ENCODE measurements around the gene OR2T5. TPM values are rescaled to one million over a fixed set of nuclear protein-coding genes. Genes with fewer than 3 reads are reported as not detected.

The OR2T5 gene
- total RNA-seq, 1 experiment from 2014 or later: not detected

Other genes starting within 250 kb of the OR2T5 start
- not detected in 2 replicates for gene OR2T33, start 210.6 kb upstream of the OR2T5 start, total RNA-seq (2022)
- not detected in 2 replicates for gene OR2T12, start 185.2 kb upstream of the OR2T5 start, total RNA-seq (2022)
- not detected in 2 replicates for gene OR2M7, start 164.0 kb upstream of the OR2T5 start, total RNA-seq (2022)
- not detected in 2 replicates for gene OR14C36, start 139.8 kb upstream of the OR2T5 start, total RNA-seq (2022)
- gene OR2T4, start 126.9 kb upstream of the OR2T5 start, total RNA-seq (2022): not detected in 2 replicates
- gene OR2T6, start 112.8 kb upstream of the OR2T5 start, total RNA-seq (2022): not detected in 2 replicates
- gene OR2T1, start 85.5 kb upstream of the OR2T5 start, total RNA-seq (2022): not detected in 2 replicates
- not detected in 2 replicates for gene OR2T2, start 43.0 kb upstream of the OR2T5 start, total RNA-seq (2022)
- gene OR2T3, start 15.2 kb upstream of the OR2T5 start, total RNA-seq (2022): not detected in 2 replicates
- gene OR2G6, start 19.5 kb downstream of the OR2T5 start, total RNA-seq (2022): not detected in 2 replicates
- gene OR2T29, start 74.2 kb downstream of the OR2T5 start, total RNA-seq (2022): not detected in 2 replicates
- not detected in 2 replicates for gene OR2T34, start 86.2 kb downstream of the OR2T5 start, total RNA-seq (2022)
- not detected in 2 replicates for gene OR2T10, start 109.1 kb downstream of the OR2T5 start, total RNA-seq (2022)
- not detected in 2 replicates for gene OR2T11, start 146.5 kb downstream of the OR2T5 start, total RNA-seq (2022)
- gene OR2T35, start 156.7 kb downstream of the OR2T5 start, total RNA-seq (2022): not detected in 2 replicates
- gene OR2T27, start 166.9 kb downstream of the OR2T5 start, total RNA-seq (2022): not detected in 2 replicates
- gene OR14I1, start 214.2 kb downstream of the OR2T5 start, total RNA-seq (2022): not detected in 2 replicates

Data from Caco-2 (cell line).